Peyer's patch (tissue), 4 donors: ENCODE measurements around the gene DIS3L2.

Experiments used
- CTCF ChIP-seq, 6 experiments: fragments of 450-650 bp in 4 of 6; fragments of 200-600 bp in 2 of 6; sonication (generic) in 1 of 6; IDR thresholded peaks; one replicate each; pipeline ENCODE4 v1.5.1; 2017 to 2019; ENCODE audit warnings: antibody characterized with exemption in 6 of 6, mild to moderate bottlenecking in 3 of 6, moderate library complexity in 1 of 6
- POLR2A ChIP-seq, 2 donors: fragments of 450-650 bp; IDR thresholded peaks; one replicate each; pipeline ENCODE4 v1.5.1; 2017; ENCODE audit warnings: antibody characterized with exemption in 2 of 2, mild to moderate bottlenecking in 2 of 2, moderate library complexity in 2 of 2

- no peak for TF ChIP-seq CTCF (IDR thresholded peaks at IDR 0.05)
- TF ChIP-seq POLR2A (IDR thresholded peaks at IDR 0.05) = no peak
These were observed 168.0 kb downstream of the DIS3L2 start for GRCh38 chr2:232129483-232129882.
